GM12872 (cell line): Measurements from ENCODE around the gene RHOBTB3.

Source experiments
- CTCF ChIP-seq: IDR thresholded peaks from 3 replicates; pipeline ENCODE4 v1.5.1; 2011; ENCODE audit warnings: low read depth, mild to moderate bottlenecking, low read length, moderate library complexity; ENCODE audit not compliant: insufficient read depth

RHOBTB3 gene

DNA sequence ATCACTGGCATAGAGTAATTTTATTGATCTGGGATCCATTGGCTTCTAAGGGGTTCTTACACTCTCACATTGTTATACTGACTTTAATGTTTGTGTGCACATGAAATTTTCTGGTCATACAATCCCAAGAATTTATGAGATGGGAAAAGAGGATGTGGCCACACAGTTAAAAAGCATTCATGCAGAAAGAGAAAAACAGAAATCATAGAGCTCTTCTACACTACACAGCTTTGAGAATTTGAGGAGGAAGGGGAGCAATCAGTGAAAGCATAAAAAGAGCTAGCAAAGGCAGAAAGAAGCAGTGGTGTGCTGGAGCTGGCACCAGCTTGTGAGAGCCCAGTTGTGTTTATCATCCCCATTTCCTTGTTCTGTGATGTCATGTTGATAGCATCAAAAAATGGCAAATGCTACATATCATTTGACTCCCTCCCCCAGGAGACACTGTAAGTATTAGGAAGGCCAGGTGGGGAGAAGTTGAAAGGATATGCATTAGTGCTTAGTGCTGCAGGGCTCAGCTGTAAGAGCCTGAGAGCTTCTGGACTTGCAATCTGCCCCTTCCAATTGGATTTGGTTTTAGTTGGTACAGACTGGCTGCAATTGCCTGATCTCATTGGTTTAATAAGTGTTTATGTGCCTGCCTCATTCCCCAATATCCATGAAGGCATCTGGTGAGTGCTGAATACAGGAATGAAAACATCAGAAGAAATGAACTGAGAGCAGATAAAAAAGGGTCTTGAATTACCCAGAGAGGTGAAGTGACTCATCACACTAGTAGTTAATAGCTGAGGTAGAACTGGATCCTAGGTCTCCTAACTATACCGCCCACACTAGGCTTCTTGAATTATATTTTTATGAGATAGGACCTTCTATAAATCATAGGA lies 30.9 kb downstream of the RHOBTB3 start:
- no peak for TF ChIP-seq CTCF

DNA sequence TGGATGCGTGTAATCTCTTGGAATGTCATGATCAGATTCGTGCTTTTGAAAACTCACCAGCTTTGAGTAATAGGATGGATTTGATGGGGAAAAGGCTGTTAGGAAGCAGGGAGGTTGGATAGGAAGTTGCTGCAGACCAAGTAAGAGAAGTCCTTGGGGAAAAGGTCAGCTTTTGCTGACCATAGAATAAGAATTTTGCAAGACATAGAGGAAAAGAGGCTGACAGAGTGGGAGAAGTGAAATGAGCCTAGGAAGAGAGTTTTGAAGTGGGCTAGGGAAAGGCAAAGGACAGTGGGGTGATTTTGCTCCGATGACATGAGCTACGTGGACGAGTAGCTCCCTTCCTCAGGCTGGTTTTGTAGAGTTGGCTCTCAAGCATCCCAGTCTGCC lies 31.5 kb downstream of the RHOBTB3 start:
- no peak for TF ChIP-seq CTCF

- no peak for TF ChIP-seq CTCF
These were observed 32.8 kb downstream of the RHOBTB3 start for GRCh38 chr5:95763941-95764340.

- TF ChIP-seq CTCF, result no peak
These were observed 37.6 kb downstream of the RHOBTB3 start for GRCh38 chr5:95768731-95769130.

GRCh38 chr5:95770830-95771708 lies 39.9 kb downstream of the RHOBTB3 start:
- no peak for TF ChIP-seq CTCF

- no peak for TF ChIP-seq CTCF
These were observed 40.8 kb downstream of the RHOBTB3 start for GRCh38 chr5:95771892-95772291.

GRCh38 chr5:95773335-95774059 lies 42.4 kb downstream of the RHOBTB3 start:
- TF ChIP-seq CTCF, result no peak
